Frontal cortex (tissue), 4 donors: ENCODE measurements around the gene EIF1. TPM values are rescaled to one million over a fixed set of nuclear protein-coding genes. Genes with fewer than 3 reads are reported as not detected.
A peak's percentile ranks its signal among the peaks of the same experiment; 100 is the strongest.
"Not testable (repeated sequence)": the region's sequence is repeated elsewhere in the genome, so short reads cannot be mapped to it uniquely, and the experiment has no call there.

Experiments
- DNase-seq, 2 donors: peaks; one replicate each; pipeline ENCODE4 v3.0.0; 2012; ENCODE audit warnings: low spot score in 2 of 2
- FAIRE-seq: peaks from 2 replicates; lab custom pipeline; 2012; peaks lifted over from hg19 to GRCh38; lab: Jason Lieb, UNC
- total RNA-seq: library from RNA; depleted of rRNA; stranded (reverse); fragments of >200 nt; gene quantifications from one replicate; pipeline ENCODE4 v1.2.3, GENCODE V29; 2014
- donor health status: control.
- donor health status: control.
- donor health status: control.

EIF1 gene
- total RNA-seq, 1 donor from 2014 or later, result 70.1 TPM

- FAIRE-seq, result no peak
These were observed 4.2 kb downstream of the EIF1 start for GRCh38 chr17:41692722-41693521.

GRCh38 chr17:41695134-41695661 is 6.5 kb downstream of the EIF1 start:
- DNase-seq (no peak), FAIRE-seq (no peak)

More at GRCh38 chr17:41692722-41693521, 4.2 kb downstream of the EIF1 start:
- no peak for DNase-seq

- DNase-seq, result peak in 1 of 2 donors; percentile 66
- FAIRE-seq, result no peak
These were observed 7.5 kb downstream of the EIF1 start for GRCh38 chr17:41695954-41696757.

GRCh38 chr17:41697122-41697962 is 8.7 kb downstream of the EIF1 start:
- FAIRE-seq (no peak), DNase-seq (peak; percentile 37 to 51)

GRCh38 chr17:41700843-41701242 is 12.2 kb downstream of the EIF1 start:
- DNase-seq, FAIRE-seq: not testable (repeated sequence)

- DNase-seq (no peak), FAIRE-seq (no peak)
These were observed 14.0 kb downstream of the EIF1 start for GRCh38 chr17:41702712-41703111.

GRCh38 chr17:41705271-41705991 is 16.7 kb downstream of the EIF1 start:
- no peak for DNase-seq
- no peak for FAIRE-seq

- FAIRE-seq (no peak), DNase-seq (no peak)
These were observed 19.4 kb downstream of the EIF1 start for GRCh38 chr17:41707803-41708669.

- DNase-seq (peak in 1 of 2 donors; percentile 76), FAIRE-seq (no peak)
These were observed 21.9 kb downstream of the EIF1 start for GRCh38 chr17:41710472-41711090.

- no peak for FAIRE-seq
- no peak for DNase-seq
These were observed 23.1 kb downstream of the EIF1 start, which contains the start of gene GAST for GRCh38 chr17:41711669-41712400. Gene GAST, plus strand, starts transcription at chr17:41712331. Its CDS starts 3,106 bp downstream, at chr17:41715437.

- FAIRE-seq (no peak), DNase-seq (no peak)
These were observed 29.0 kb downstream of the EIF1 start for GRCh38 chr17:41717408-41718286.

- FAIRE-seq (no peak), DNase-seq (no peak)
These were observed 29.6 kb downstream of the EIF1 start for GRCh38 chr17:41718287-41718645.

- DNase-seq (no peak), FAIRE-seq (no peak)
These were observed 33.5 kb downstream of the EIF1 start for GRCh38 chr17:41722231-41722630.

GRCh38 chr17:41723801-41724475 is 35.3 kb downstream of the EIF1 start:
- FAIRE-seq, result no peak
- no peak for DNase-seq

- DNase-seq (no peak), FAIRE-seq (no peak)
These were observed 35.9 kb downstream of the EIF1 start for GRCh38 chr17:41724476-41725050.
